NT2/D1 (cell line): ENCODE measurements around the gene DCPS.

Source experiments
- SUZ12 ChIP-seq: IDR thresholded peaks from 2 replicates; pipeline ENCODE4 v1.6.1; 2011; ENCODE audit not compliant: insufficient read length, insufficient read depth; ENCODE audit errors: extremely low read depth
- YY1 ChIP-seq: IDR thresholded peaks from 2 replicates; pipeline ENCODE4 v1.6.1; 2011; ENCODE audit not compliant: insufficient read length, insufficient read depth
- ZNF274 ChIP-seq: IDR thresholded peaks from 2 replicates; pipeline ENCODE4 v1.6.1; 2011; ENCODE audit warnings: mild to moderate bottlenecking, low read depth, low read length

- TF ChIP-seq SUZ12: no peak
- no peak for TF ChIP-seq YY1
- no peak for TF ChIP-seq ZNF274
Measured at GRCh38 chr11:126329644-126330211, 25.9 kb downstream of the DCPS start.
